HG03196 (cell line): ENCODE results near the gene FADS2.

Experiments used
- ATAC-seq: cut with Tn5 transposase; IDR thresholded peaks from one replicate; pipeline ENCODE4 v1.9.1; 2021; ENCODE audit not compliant: unreplicated experiment

FADS2 gene

GRCh38 chr11:61885166-61885778 is 57.2 kb downstream of the FADS2 start:
- no peak for ATAC-seq

DNA sequence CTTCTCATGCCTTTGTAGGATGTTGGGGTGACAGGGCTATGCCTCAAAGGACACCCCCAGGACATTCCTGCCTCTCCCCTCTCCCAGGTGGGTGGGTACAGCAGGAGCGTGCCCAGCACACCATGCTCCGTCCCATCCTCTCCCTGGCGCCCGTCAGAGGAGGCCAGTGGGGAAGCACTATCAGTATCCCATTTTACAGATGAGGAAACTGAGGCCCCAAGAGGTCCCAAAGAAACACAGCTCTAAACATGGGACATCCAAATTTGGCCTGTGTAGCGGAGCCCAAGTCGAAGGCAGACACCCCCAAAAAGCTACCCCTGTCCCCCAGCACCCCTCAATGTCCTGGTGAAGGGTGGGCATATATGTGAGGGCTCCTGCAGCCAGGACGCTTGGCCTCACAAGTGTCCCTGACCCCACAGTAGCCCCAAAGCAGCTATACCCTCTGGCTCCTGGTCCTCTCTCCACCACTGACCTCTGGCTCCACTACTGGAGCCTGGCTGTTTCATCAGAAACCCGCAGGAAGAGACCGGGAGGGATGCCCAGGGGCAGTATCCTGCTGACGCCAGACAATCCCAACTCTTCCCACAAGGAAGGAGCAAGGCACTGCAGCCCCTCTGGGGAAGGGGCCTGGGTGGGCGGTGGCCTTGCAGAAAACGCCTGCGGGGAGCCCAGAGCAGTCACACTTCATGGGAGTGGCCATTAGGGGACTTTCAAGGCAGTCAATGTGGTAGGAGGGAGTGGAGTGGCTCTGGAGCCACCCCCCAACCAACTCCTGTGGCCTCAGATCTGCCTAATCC is 57.9 kb downstream of the FADS2 start:
- no peak for ATAC-seq

DNA sequence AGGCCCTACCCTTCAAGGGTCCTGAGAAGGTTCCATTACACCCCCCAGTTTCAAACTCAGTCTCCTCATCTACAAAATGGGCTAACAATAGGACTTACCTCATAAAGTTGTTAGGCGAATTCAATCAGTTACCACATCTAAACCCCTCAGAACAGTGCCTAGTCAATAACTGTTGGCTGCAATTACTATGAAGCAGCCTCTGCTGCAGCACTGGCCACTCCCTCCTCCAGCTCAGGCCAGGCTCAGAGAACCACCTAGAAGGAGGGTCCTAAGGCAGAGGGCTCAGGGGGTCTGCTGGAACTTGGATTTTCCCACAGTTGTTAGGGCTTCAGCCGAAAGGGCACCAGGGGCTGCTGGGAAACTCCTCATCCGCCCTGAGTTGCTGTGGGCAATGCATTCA is 58.5 kb downstream of the FADS2 start:
- ATAC-seq = no peak

GRCh38 chr11:61887839-61888494 is 59.9 kb downstream of the FADS2 start:
- ATAC-seq = no peak

DNA sequence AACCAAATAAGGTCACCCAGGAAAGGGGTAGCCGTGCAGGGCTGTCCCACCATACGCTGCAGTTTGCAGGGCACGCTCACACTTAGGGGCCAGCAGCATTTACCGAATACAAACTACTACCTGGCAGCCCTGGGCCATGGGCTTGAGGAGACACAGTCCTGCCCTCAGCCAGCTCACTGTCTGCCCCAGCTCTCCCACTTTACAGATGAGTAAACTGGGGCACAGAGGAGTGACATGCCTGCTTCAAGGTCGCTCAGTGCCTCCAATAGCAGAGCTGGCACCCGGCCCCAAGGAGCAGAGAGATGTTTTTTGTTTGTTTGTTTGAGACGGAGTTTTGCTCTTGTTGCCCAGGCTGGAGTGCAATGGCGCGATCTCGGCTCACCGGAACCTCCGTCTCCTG is 60.5 kb downstream of the FADS2 start:
- no peak for ATAC-seq

- ATAC-seq = no peak
Observed at GRCh38 chr11:61889831-61890230, 61.7 kb downstream of the FADS2 start.

- peak; percentile 25 for ATAC-seq
Observed at GRCh38 chr11:61890529-61891330, 62.6 kb downstream of the FADS2 start.

DNA sequence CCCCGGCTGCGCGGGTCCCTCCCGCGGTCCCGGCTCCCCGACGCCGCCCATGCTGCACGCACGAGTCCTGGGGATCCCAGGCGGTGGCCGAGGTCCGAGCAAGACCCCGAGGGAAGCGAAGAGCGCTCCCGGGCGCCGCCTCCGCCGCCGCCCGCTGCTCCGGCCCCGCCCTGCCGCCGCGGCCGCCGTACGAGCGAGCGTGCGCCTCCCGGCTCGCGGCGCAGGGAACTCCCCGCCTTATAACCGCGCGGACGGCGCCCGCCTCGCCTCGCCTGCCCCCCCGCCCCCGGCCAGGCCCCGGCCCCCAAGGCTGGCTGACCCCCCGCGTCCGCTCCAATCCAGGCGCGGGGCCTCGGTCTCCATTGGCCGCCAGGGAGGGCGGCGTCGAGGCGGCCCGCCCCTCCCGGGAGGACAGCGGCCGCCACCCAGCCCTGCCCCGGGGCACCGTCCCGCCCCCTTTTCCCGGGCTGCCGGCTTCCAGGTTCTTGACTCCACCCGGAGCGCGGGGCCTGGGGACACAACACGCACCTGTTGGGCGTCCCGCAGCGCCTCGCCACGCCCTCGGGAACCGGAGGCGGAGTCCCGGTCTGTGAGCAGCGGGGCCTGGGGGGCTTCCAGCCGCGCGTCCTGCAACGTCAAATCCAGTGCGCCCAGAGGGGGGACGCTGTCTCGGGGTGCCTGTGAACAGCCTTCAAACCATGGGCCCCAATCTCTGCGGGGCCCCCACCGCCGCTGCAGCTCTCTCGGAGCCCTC is 63.4 kb downstream of the FADS2 start, which contains the start of gene FADS3:
FADS3 (minus strand) TSS at position 215 of the 754 bp plus-strand sequence; CDS start at position 51, 164 bp downstream.
- ATAC-seq = peak; percentile 45

- ATAC-seq = peak; percentile 35
Observed at GRCh38 chr11:61892085-61892370, 63.9 kb downstream of the FADS2 start.

DNA sequence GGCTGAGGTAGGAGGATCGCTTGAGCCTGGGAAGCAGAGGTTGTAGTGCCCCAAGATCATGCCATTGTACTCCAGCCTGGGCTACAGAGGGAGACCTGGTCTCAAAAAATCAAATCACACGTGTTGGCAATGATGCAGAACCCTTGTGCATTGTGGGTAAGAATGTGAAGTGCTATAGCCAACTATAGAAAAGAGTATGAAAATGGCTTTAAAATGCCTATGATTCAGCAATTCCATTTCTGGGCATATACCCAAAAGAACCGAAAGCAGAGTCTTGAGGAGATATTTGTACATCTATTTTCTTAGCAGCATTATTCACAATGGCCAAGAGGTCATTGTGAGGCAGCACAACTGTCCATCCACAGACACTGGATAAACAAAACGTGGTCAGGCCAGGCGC is 65.9 kb downstream of the FADS2 start:
- no peak for ATAC-seq

DNA sequence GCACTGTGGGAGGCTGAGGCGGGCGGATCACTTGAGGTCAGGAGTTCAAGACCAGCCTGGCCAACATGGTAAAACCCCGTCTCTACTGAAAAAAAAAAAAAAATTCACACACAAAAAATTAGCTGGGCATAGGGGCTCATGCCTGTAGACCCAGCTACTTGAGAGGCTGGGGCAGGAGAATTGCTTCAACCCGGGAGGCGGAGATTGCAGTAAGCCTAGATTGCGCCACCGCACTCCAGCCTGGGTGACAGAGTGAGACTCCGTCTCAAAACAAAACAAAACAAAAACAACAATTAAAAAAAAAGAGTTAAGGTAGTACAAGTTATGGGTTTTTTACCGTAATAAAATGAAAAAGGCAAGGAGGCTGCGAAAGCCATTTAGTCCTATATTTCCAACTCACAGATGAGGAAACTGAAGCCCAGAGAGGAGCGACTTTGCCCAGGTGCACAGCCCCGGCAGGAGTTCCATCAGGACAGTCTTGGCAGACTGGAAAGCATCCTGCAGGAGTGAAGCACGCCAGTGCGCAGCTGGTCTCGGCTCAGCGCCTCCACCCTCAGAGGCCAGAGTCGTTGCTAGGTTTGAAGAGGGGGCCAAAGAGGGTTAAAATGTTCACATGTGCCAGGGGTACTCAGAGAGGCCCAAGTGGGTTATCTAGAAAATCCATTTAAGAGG is 67.1 kb downstream of the FADS2 start:
- no peak for ATAC-seq

- no peak for ATAC-seq
Observed at GRCh38 chr11:61895718-61896059, 67.6 kb downstream of the FADS2 start.

DNA sequence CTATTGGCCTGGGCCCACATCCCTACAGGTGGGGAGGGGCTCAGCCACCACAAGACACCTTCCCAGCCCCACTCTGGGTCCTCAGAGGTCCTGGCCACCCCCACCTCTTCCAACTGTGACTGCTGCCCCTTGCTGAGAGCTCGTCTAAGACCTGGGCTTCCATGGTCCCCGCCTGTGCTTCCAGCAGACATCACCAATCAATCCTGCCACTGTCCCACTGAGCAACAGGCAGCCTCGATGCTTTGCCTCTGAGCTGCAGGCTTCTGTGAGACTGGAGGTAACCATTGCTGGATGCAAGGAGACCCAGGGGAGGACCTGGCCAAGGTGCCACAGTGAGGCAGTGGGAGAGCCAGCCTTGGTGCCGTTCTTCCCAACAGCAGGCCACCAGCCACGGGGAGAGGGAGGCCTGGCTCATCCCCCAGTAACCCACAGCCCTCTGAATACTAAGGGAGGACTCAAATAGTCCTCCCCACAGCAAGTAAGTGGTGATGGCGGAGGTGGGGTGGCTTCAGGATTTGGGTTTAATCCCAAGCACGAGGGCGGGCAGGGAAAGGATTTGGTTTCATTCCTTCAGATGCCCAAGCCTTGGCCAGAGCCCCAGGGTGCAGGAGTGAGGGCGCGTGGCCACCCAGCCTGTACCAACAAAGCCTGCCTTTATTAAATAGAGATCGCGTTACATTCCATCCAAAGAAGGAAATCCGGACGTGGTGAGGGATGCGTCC is 68.7 kb downstream of the FADS2 start:
- no peak for ATAC-seq

GRCh38 chr11:61897387-61898246 is 69.5 kb downstream of the FADS2 start:
- no peak for ATAC-seq

GRCh38 chr11:61898247-61898582 is 70.1 kb downstream of the FADS2 start:
- no peak for ATAC-seq

GRCh38 chr11:61899146-61899841 is 71.2 kb downstream of the FADS2 start:
- peak; percentile 41 for ATAC-seq

- no peak for ATAC-seq
Observed at GRCh38 chr11:61900251-61900650, 72.2 kb downstream of the FADS2 start.

DNA sequence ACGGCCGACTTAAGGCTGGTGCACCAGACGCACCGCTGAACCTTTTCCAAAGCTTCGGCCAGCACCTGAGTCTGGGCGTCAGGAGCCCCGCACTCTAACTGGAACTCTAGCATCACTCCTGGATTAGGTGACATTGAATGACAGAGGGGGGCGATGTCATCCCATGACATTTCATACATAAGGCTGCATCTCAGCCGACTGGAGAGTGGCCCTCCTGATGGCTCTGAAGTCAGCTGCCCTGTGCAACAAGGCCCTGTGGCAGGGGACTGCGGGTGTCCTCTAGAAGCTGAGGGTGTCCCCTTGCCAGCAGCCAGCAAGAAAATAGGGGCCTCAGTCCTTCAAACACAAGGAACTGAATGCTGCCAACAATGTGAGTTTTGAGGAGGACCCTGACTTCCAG is 73.3 kb downstream of the FADS2 start:
- ATAC-seq = no peak
